Left forelimb (tissue), 1 donor: Measurements from ENCODE around the gene PTPRT.

Experiments used
- DNase-seq: peaks from one replicate; pipeline ENCODE4 v3.0.0-alpha.2; 2018; ENCODE audit warnings: low spot score

PTPRT gene

DNA sequence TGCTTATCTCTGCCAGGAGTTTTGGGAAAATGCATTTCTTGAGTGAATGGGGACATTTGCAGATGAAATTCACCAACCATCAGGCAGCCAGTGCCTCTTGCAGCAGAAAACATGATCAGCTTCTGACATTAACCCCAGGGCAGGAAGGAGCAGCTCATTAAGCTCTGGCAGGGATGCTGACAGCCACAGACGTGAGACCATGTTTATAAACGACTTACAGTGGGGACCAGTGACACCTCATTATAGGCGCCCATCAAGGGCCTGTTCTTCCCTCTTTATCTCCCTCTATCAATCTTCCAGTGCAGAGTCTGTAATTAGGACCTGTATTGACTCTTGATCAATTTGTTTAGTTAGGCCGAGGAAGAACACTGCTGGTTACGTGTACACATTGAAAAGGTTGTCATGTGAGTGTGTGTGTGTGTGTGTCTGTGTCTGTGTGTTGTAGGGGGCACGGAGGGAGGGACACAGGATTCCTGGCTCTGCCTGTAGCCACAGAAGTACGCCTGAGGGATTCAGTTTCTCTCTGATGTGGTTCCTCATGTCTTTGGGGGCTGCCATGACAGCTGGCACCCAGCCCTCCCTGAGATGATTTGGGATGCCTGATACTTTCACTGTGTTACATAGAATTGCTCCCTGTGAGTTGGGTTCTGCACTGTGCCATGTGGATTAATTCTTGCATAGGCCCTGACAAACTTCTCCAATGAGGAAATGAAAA, 1143.2 kb downstream of the PTPRT start:
- DNase-seq, result no peak

DNA sequence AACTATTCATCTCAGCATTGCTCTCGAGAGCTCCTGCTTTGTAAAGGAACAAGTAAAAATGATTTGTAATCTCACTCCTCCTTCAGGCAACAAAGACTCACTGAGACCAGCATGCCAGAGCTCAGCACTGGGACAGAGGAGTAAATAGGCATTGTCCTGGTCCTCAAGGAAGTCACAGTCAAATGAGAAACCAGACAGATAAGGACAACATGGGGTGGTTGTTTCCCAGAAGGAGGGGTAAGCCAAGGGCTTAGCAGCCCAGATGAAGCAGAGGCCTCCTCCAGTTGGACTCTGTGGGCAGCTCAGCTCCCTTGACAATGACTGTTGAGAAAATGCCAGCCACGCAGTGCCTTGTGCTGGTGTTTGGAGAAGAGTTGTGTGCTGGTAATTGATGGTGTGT, 1145.8 kb downstream of the PTPRT start:
- DNase-seq, result no peak

DNA sequence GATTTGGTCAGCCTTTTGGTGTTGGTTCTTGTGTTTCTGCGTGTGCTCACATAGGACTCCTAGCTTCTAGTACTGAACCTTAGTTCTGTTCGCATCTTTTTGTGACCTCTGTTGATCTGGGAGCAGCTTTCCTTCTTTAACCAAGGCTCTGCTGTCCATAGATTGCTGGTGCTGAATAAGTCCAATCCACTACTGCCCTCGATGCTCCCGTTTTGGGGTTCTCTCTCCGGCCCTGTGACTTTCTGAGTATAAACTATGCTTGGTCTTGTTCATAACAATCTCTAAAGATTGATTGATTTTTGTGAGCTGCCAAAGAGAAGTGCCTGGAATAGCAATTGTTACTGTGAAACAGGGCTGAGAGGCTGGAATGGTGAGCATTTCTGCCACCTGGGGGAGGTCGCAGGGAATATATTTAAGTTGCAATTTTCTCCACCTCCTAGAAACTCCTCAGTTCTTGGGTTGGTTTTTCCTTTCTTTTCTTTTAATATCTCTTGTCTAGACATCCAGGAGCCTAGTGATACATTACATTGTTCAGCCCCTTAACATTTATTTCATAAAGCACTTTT, 1148.6 kb downstream of the PTPRT start:
- no peak for DNase-seq

DNA sequence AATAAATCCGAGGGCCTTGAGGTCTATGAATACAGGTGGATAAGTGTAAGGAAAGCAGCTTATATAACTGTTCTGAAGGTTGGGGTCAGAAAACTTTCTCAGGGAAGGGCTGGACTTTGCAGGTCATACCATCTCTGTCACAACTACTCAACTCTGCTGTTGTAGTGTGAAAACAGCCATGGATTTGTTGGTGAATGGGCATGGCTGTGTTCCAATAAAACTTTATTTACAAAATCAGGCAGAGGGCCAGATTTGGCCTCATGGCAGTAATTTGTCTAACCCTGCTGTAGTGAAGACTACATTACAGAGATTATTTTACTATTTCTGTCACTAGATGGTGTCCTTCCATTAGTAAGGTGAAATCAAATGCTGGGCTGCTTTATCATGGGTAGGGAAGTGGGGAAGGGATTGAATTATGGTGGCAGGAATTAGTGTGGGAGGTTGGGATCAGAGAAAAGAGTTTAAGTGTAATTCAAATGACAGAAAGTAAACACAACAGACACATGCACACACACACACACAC, 1161.9 kb downstream of the PTPRT start:
- no peak for DNase-seq

DNA sequence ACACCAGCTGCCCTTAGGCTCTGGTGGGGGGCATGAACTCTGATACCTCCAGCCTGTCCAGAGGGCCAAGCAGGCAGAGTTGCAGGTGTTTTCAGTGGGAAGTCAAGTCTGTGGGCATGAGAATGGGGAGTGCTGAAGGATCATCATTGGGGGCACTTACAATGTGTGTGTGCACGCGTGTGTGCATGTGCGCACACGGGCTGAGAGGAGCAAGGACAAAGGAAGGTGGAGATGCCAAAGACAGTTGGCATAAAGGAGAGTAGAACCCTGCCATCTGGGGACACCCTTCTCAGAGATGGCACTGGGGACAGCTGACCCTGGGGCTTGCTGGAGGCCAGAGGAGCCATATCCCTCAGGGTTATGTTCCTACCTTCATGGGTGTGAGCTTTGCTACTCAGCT, 1163.1 kb downstream of the PTPRT start:
- DNase-seq, result no peak

DNA sequence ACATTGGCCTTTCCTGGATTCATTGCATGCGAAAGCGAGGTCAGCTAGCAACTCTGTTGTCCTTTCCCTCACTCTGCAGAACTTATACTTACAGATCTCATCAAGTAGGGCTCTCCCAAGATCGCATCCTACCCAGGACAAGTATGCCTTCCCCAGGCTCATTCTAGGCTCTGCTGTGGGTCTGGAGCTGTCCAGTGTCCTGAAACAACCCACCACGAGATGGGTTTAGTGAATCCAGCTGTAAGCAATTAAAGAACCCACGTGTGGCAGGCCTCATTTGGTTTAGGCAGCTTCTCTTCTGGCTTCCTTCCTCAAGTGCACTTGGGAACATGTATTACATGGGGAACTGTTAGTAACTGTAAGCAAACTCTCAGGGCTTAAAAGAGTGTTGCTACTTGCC, 1165.1 kb downstream of the PTPRT start:
- DNase-seq, result no peak
